Measurements from ENCODE around the gene BACE2.
"Not testable (repeated sequence)": the region's sequence is repeated elsewhere in the genome, so short reads cannot be mapped to it uniquely, and the experiment has no call there.

Gene BACE2

DNA sequence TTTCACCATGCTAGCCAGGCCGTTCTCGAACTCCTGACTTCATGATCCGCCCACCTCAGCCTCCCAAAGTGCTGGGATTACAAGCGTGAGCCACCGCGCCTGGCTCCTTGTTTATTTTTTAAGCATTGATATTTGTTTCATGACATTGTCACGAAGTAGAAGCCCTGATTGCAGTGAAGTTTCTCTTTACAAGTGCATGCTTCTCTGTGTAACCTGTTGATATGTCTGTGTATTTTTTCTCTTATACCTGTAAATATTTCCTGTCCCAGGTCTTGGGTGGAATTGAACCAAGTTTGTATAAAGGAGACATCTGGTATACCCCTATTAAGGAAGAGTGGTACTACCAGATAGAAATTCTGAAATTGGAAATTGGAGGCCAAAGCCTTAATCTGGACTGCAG lies 75.1 kb downstream of the BACE2 start:
- no peak overlapping the region for H3K4me3 ChIP-seq (ENCODE audit: low read depth, low read length)
- no peak for DNase-seq (ENCODE audit: low read depth)
- no peak for TF ChIP-seq CTCF (IDR thresholded peaks at IDR 0.05; ENCODE audit: control insufficient read depth, extremely low read depth, insufficient read depth)

DNA sequence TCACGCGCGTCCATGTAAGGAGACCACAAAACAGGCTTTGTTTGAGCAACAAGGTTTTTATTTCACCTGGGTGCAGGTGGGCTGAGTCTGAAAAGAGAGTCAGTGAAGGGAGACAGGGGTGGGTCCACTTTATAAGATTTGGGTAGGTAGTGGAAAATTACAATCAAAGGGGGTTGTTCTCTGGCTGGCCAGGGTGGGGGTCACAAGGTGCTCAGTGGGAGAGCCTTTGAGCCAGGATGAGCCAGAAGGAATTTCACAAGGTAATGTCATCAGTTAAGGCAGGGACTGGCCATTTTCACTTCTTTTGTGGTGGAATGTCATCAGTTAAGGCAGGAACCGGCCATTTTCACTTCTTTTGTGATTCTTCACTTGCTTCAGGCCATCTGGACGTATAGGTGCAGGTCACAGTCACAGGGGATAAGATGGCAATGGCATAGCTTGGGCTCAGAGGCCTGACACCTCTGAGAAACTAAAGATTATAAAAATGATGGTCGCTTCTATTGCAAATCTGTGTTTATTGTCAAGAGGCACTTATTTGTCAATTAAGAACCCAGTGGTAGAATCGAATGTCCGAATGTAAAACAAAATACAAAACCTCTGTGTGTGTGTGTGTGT lies 76.4 kb downstream of the BACE2 start:
- not testable (repeated sequence) for H3K4me3 ChIP-seq (ENCODE audit: low read depth, low read length)

DNA sequence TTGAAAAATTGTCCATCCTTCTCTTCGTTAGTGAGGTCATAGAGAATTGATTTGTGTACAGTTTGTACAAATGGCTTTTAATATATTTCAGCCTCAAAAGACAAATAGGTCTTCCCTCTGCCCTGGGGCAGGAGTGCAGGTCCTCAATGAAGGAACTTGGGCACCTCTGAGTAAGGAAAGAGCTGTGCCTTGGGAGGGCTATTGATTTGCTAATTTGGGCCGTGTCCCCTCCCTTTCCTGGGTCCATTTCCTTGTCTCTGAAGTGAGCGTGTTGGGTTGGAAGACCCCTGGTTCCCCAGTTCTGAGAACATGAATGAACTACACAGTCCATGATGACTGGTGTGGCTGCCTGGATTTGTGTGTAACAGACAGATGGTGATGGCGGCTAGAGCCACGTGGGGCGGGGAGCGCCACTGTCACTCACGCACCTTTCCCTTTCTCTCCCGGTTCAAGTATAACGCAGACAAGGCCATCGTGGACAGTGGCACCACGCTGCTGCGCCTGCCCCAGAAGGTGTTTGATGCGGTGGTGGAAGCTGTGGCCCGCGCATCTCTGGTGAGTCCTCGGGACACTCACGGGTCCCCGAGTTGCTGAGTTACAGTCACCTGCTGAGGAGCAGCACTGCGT lies 77.7 kb downstream of the BACE2 start:
- no peak for TF ChIP-seq CTCF (IDR thresholded peaks at IDR 0.05; ENCODE audit: control insufficient read depth, extremely low read depth, insufficient read depth)
- DNase-seq (ENCODE audit: low read depth): no peak
- H3K4me3 ChIP-seq (ENCODE audit: low read depth, low read length): no peak overlapping the region

More for the DNA sequence above, 76.4 kb downstream of the BACE2 start:
- not testable (repeated sequence) for DNase-seq (ENCODE audit: low read depth)

DNA sequence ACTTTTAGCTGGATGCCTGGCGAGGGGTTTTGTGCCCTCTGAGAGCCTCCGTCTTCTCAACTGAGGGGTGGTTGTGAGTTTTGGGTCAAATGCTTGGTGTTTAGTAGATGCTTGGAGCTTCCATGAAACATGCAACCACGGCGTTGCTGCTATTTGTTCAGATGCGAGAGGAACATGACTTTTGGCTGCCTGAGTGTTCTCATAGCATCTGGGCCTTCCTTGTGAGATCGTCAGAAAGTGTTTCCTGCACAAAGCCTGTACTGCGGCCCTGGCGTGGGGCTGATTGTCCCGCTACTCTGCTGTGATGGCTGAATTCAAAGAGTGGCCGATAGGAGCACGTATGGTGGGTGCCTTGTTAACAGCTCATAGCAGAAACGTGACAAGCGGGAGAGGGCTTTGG lies 78.8 kb downstream of the BACE2 start:
- no peak for DNase-seq (ENCODE audit: low read depth)
- no peak overlapping the region for H3K4me3 ChIP-seq (ENCODE audit: low read depth, low read length)
- TF ChIP-seq CTCF (IDR thresholded peaks at IDR 0.05; ENCODE audit: control insufficient read depth, extremely low read depth, insufficient read depth): no peak

DNA sequence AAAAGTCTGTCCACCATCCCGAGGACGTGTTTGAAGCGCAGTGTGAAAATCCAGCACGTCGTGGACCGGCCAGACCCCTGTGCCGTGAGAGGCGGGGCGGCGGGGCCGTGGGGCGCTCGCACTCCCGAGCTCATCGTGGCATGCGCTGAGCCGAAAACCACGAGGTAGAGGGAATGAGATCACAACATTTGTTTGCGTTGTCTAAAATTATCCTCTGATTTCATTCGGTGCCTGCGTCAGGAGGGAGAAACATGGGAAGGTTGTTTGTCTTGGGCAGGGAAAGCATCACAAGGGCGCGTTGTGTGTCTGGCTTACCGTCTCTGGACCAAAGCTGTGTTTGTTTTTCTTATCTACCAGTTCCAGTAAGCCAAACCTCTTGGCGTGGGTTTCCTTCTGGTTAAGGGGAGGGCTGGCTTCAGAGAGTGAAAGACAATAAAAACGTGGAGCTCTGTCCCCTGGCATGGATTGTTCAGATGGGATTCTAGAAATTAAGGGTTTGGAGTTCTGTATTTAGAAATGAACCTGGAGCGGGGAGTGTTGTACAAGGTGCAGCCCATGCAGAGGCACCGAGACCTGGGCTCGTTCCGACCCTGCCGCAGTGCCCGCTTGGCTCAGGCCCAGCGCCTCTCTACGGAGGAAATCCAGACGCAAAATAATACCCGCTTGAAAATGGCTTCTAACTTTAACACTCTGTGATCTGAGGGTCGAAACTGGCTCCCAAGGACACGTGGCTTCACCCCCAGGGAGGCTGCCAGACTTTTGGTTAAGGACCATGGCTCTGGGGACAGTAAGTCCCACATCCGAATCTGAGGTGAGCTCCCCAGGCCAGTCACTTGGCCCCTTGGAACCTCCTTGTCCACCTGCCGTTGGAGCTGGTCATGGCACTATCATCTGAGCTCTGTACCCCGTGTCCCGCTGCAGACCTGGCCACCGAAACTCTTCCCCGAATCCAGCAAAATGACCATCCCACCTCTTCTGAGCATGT lies 79.9 kb downstream of the BACE2 start:
- no peak for TF ChIP-seq CTCF (IDR thresholded peaks at IDR 0.05; ENCODE audit: control insufficient read depth, extremely low read depth, insufficient read depth)
- DNase-seq (ENCODE audit: low read depth): peak; percentile 53

GRCh38 chr21:41249476-41249875 lies 81.5 kb downstream of the BACE2 start:
- TF ChIP-seq CTCF (IDR thresholded peaks at IDR 0.05; ENCODE audit: control insufficient read depth, extremely low read depth, insufficient read depth): no peak
- DNase-seq (ENCODE audit: low read depth): no peak
- no peak overlapping the region for H3K4me3 ChIP-seq (ENCODE audit: low read depth, low read length)

More for the DNA sequence above, 79.9 kb downstream of the BACE2 start:
- no peak overlapping the region for H3K4me3 ChIP-seq (ENCODE audit: low read depth, low read length)

DNA sequence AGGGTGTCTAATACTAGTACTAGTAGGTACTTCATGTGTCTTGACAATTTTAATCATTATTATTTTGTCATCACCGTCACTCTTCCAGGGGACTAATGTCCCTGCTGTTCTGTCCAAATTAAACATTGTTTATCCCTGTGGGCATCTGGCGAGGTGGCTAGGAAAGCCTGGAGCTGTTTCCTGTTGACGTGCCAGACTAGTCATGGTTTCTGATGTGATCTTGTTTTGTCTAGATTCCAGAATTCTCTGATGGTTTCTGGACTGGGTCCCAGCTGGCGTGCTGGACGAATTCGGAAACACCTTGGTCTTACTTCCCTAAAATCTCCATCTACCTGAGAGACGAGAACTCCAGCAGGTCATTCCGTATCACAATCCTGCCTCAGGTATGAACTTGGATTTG lies 82.6 kb downstream of the BACE2 start:
- no peak for TF ChIP-seq CTCF (IDR thresholded peaks at IDR 0.05; ENCODE audit: control insufficient read depth, extremely low read depth, insufficient read depth)
- peak; percentile 87 for DNase-seq (ENCODE audit: low read depth)
- no peak overlapping the region for H3K4me3 ChIP-seq (ENCODE audit: low read depth, low read length)
